Panc1 (cell line): Measurements from ENCODE around the gene LRIT1. TPM values are rescaled to one million over a fixed set of nuclear protein-coding genes. Genes with fewer than 3 reads are reported as not detected.
A peak's percentile ranks its signal among the peaks of the same experiment; 100 is the strongest.

ENCODE experiments used
- ATAC-seq: fragments of 200-7000 bp; cut with Tn5 transposase; 2 replicates; pipeline ENCODE4 v1.9.1; 2020; ENCODE audit warnings: mild to moderate bottlenecking, moderate library complexity
- Bru-seq: library from RNA; stranded (reverse); fragments of 400-500 nt; gene quantifications from one replicate; lab custom pipeline; 2021; lab: Mats Ljungman, UMichigan
- BruChase-seq, 2 experiments: library from RNA; stranded (reverse); fragments of 400-500 nt; gene quantifications; one replicate each; lab custom pipeline; 2021; lab: Mats Ljungman, UMichigan
- BruUV-seq: library from RNA; stranded (reverse); fragments of 400-500 nt; replicated peaks from 2 replicates; lab custom pipeline; 2021; lab: Mats Ljungman, UMichigan
- CTCF ChIA-PET: fragments of 300-600 bp; sonication (Branson Sonifier 250); formaldehyde crosslinking; loops from one replicate; lab custom pipeline; 2022; ENCODE audit warnings: antibody characterized with exemption; lab: Charles Lee
- POLR2A ChIA-PET: fragments of 300-600 bp; sonication (Branson Sonifier 250); formaldehyde crosslinking; loops from one replicate; lab custom pipeline; 2022; ENCODE audit warnings: antibody characterized with exemption; lab: Charles Lee
- DNase-seq: peaks from one replicate; pipeline ENCODE4 v3.0.0-alpha.2; 2010; ENCODE audit warnings: low read depth, low spot score
- H3K27ac ChIP-seq: 2 replicates; pipeline ENCODE4 v1.5.1; 2011; ENCODE audit warnings: mild to moderate bottlenecking, low read length, inconsistent platforms
- H3K27me3 ChIP-seq: fragments of 200-500 bp; sonication (Bioruptor generic); 2 replicates; pipeline ENCODE4 v1.6.0; 2014; ENCODE audit warnings: low read length, inconsistent platforms; ENCODE audit not compliant: control insufficient read depth, insufficient read depth
- H3K36me3 ChIP-seq: fragments of 200-500 bp; sonication (Bioruptor generic); 2 replicates; pipeline ENCODE4 v1.5.1; 2014; ENCODE audit warnings: inconsistent platforms, mild to moderate bottlenecking, low read length, moderate library complexity; ENCODE audit not compliant: control insufficient read depth, insufficient read depth
- H3K4me1 ChIP-seq: 2 replicates; pipeline ENCODE4 v1.5.1; 2011; ENCODE audit warnings: inconsistent platforms, mild to moderate bottlenecking, low read length, moderate library complexity; ENCODE audit not compliant: control insufficient read depth, insufficient read depth
- H3K4me3 ChIP-seq, 2 experiments: 2 replicates each; pipeline ENCODE4 v1.5.1; 2011 to 2012; ENCODE audit warnings: low read depth in 2 of 2, low read length in 2 of 2, mild to moderate bottlenecking in 2 of 2, inconsistent platforms in 1 of 2, moderate library complexity in 1 of 2
- H3K9me3 ChIP-seq: fragments of 200-500 bp; sonication (Bioruptor generic); 2 replicates; pipeline ENCODE4 v1.5.1; 2014; ENCODE audit warnings: low read depth, mild to moderate bottlenecking, inconsistent platforms, low read length, moderate library complexity; ENCODE audit not compliant: control insufficient read depth, insufficient read depth
- CTCF ChIP-seq: fragments of 450-650 bp; IDR thresholded peaks from 2 replicates; pipeline ENCODE4 v1.5.1; 2017; ENCODE audit warnings: mild to moderate bottlenecking
- POLR2AphosphoS5 ChIP-seq: IDR thresholded peaks from 2 replicates; pipeline ENCODE4 v1.6.1; 2012; ENCODE audit warnings: mild to moderate bottlenecking, low read depth, low read length, moderate library complexity
- REST ChIP-seq, 2 experiments: IDR thresholded peaks; 2 replicates each; pipeline ENCODE4 v1.6.1; 2011 to 2012; ENCODE audit warnings: low read depth in 2 of 2, control low read depth in 1 of 2, low read length in 1 of 2, mild to moderate bottlenecking in 1 of 2, moderate library complexity in 1 of 2; ENCODE audit not compliant: insufficient read depth in 1 of 2
- SIN3A ChIP-seq: IDR thresholded peaks from 2 replicates; pipeline ENCODE4 v1.6.1; 2012; ENCODE audit warnings: low read depth, mild to moderate bottlenecking, low read length, moderate library complexity, borderline replicate concordance; ENCODE audit not compliant: insufficient read depth
- TCF7L2 ChIP-seq: IDR thresholded peaks from 2 replicates; pipeline ENCODE4 v1.6.1; 2011; ENCODE audit warnings: mild to moderate bottlenecking, low read depth, low read length, inconsistent platforms
- in situ Hi-C: cut with HindIII; loops from 2 replicates; pipeline ENCODE4 v1.10.0; 2016; ENCODE audit warnings: low sequenced_read_pairs, low pct_unique_long_range_greater_than_20kb
- intact Hi-C: fragments of 100-400 bp; cut with micrococcal nuclease; formaldehyde crosslinking; loops from one replicate; pipeline ENCODE4 v1.10.0; 2022; ENCODE audit not compliant: unreplicated experiment
- long read RNA-seq: library from polyadenylated mRNA; unstranded; transcript quantifications from one replicate; pipeline ENCODE4 v2.0.0, GENCODE V29; 2021; ENCODE audit not compliant: unreplicated experiment
- polyA plus RNA-seq: library from polyadenylated mRNA; unstranded; fragments of >200 nt; gene quantifications from one replicate; pipeline ENCODE4 v1.2.1, GENCODE V29; 2012; ENCODE audit warnings: missing spikeins; ENCODE audit not compliant: insufficient read length
- total RNA-seq: library from RNA; stranded (reverse); gene quantifications from one replicate; pipeline ENCODE4 v1.2.1, GENCODE V29; 2021; ENCODE audit not compliant: unreplicated experiment

Gene LRIT1
- total RNA-seq (not detected), Bru-seq, nascent RNA (not detected), BruChase-seq, experiment 1, labeled RNA remaining after a 2-hour chase (percentile 8 among the genes with signal in this experiment), BruChase-seq, experiment 2, labeled RNA remaining after a 6-hour chase (not detected)
- not detected for polyA plus RNA-seq
- long read RNA-seq = 0 reads

- TF ChIP-seq POLR2AphosphoS5 (no peak), CTCF (no peak), TCF7L2 (no peak), SIN3A (no peak), REST (IDR thresholded peaks at IDR 0.05; ENCODE audit: insufficient read depth in 1 of 2, low read depth in 2 of 2, low read length in 1 of 2) (no peak)
- no peaks in the 10 kb centered on the region for H3K36me3 ChIP-seq
- no peak for DNase-seq
- ChIA-PET CTCF (no interaction called here), POLR2A (no interaction called here)
- BruUV-seq = no TSS peak
- no peaks in the 10 kb centered on the region for H3K9me3 ChIP-seq
- in situ Hi-C loops (no loop called here), intact Hi-C loops (no loop called here)
- peaks cover 11% of the 10 kb centered on the region; the same call in 1 of the 2 replicates for H3K27me3 ChIP-seq
- H3K4me3 ChIP-seq = no peak within 1 kb of the TSS
- no peak within 1 kb of the TSS for H3K27ac ChIP-seq
- H3K4me1 ChIP-seq = no peaks in the 10 kb centered on the region
- no peak for ATAC-seq
Measured at GRCh38 chr10:84241185-84241790, at the start of gene LRIT1. LRIT1 (minus strand) TSS chr10:84241546; CDS start chr10:84241439, 107 bp downstream.

- intact Hi-C loops = no loop called here
- Histone ChIP-seq H3K36me3 (no peaks in the 10 kb centered on the region), H3K4me1 (no peaks in the 10 kb centered on the region), H3K27me3 (peaks cover 11% of the 10 kb centered on the region), H3K9me3 (no peaks in the 10 kb centered on the region), H3K27ac (no peak overlapping the region), H3K4me3 (no peak overlapping the region)
- ChIA-PET CTCF (no interaction called here), POLR2A (no interaction called here)
- ATAC-seq (no peak), DNase-seq (no peak)
- BruUV-seq = no TSS peak
- in situ Hi-C loops = no loop called here
- no peak for TF ChIP-seq TCF7L2
- TF ChIP-seq CTCF = no peak
- no peak for TF ChIP-seq REST (IDR thresholded peaks at IDR 0.05; ENCODE audit: insufficient read depth in 1 of 2, low read depth in 2 of 2, low read length in 1 of 2)
- TF ChIP-seq SIN3A = no peak
- TF ChIP-seq POLR2AphosphoS5 = no peak
Measured at GRCh38 chr10:84290235-84290634, 48.9 kb upstream of the LRIT1 start.
